ENCODE data around the gene RPS21.

Gene RPS21

DNA sequence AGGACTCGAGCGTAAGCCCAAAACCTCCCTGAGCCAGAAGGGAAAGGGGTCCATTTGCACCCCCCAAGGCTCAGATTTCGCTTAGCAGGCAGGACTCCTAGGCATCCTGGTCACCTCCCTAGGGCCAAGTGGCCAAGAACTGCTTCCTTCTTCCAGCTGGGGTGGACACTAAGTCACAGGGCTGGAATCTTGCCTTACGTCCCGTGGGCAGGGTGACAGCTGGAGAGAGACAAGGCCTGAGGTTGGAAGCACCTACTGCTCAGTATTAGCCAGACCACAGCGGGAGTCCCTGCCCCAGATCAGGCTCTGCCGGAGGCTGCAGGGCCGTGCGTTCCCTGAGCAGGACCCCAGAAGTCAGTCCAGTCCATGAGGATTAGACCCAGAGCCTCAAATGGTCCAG is 39.5 kb upstream of the RPS21 start:
- peaks cover 2% of the 10 kb centered on the region for H3K9me3 ChIP-seq (ENCODE audit: insufficient read depth, low read length, severe bottlenecking)
- no peaks in the 10 kb centered on the region; the same call in 1 of the 2 replicates for H4K20me1 ChIP-seq (ENCODE audit: insufficient read depth, low read length)
- no peak overlapping the region for H3K4me3 ChIP-seq (ENCODE audit: low read depth in 1 of 2, low read length in 2 of 2)
- H3K36me3 ChIP-seq (ENCODE audit: insufficient read depth, low read length), result no peaks in the 10 kb centered on the region
- DNase-seq (no peak), ATAC-seq (ENCODE audit: insufficient read depth, low read depth) (no peak)
- H3K9ac ChIP-seq (ENCODE audit: low read depth, low read length), result no peak overlapping the region
- no peaks in the 10 kb centered on the region for H3K27me3 ChIP-seq (ENCODE audit: insufficient read depth, low read length, poor library complexity)
- no peak for TF ChIP-seq EZH2 (IDR thresholded peaks at IDR 0.05; ENCODE audit: borderline replicate concordance, low read depth, low read length, severe bottlenecking)
- TF ChIP-seq, protein P1, sequence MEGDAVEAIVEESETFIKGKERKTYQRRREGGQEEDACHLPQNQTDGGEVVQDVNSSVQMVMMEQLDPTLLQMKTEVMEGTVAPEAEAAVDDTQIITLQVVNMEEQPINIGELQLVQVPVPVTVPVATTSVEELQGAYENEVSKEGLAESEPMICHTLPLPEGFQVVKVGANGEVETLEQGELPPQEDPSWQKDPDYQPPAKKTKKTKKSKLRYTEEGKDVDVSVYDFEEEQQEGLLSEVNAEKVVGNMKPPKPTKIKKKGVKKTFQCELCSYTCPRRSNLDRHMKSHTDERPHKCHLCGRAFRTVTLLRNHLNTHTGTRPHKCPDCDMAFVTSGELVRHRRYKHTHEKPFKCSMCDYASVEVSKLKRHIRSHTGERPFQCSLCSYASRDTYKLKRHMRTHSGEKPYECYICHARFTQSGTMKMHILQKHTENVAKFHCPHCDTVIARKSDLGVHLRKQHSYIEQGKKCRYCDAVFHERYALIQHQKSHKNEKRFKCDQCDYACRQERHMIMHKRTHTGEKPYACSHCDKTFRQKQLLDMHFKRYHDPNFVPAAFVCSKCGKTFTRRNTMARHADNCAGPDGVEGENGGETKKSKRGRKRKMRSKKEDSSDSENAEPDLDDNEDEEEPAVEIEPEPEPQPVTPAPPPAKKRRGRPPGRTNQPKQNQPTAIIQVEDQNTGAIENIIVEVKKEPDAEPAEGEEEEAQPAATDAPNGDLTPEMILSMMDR (IDR thresholded peaks at IDR 0.05; ENCODE audit: borderline replicate concordance, extremely low read depth, low read length, poor library complexity, severe bottlenecking), result no peak
- H3K4me1 ChIP-seq (ENCODE audit: insufficient read depth, low read length), result no peaks in the 10 kb centered on the region
- no peak overlapping the region for H3K27ac ChIP-seq (ENCODE audit: low read length)
- no peaks in the 10 kb centered on the region for H3K79me2 ChIP-seq (ENCODE audit: insufficient read depth, low read length)
- H2AFZ ChIP-seq (ENCODE audit: low read depth, low read length), result no peak overlapping the region
- no peak overlapping the region for H3K4me2 ChIP-seq (ENCODE audit: insufficient read depth, low read length)

DNA sequence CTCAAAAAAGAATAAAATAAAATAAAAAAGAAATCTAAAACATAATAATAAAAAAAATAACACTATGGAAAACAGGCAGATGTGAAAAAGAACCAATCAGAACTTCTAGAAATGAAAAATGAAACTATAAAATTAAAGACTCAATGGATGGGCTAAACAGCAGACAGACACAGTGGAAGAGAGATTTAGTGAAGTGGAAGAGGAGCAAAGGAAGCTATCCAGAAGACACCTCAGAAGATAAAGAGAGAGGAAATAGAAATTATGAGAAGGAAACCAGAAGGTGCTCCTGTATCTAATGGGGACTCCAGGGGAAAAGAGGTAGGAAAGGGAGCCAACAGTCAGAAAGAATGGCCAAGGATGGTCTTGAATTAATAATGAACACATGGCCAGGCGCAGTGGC is 38.3 kb upstream of the RPS21 start:
- DNase-seq (no peak), ATAC-seq (ENCODE audit: insufficient read depth, low read depth) (no peak)
- Histone ChIP-seq H3K36me3 (ENCODE audit: insufficient read depth, low read length) (no peaks in the 10 kb centered on the region), H4K20me1 (ENCODE audit: insufficient read depth, low read length) (no peaks in the 10 kb centered on the region; the same call in 1 of the 2 replicates), H3K9me3 (ENCODE audit: insufficient read depth, low read length, severe bottlenecking) (peaks cover 2% of the 10 kb centered on the region), H3K27ac (ENCODE audit: low read length) (no peak overlapping the region), H3K4me2 (ENCODE audit: insufficient read depth, low read length) (no peak overlapping the region), H3K9ac (ENCODE audit: low read depth, low read length) (no peak overlapping the region), H2AFZ (ENCODE audit: low read depth, low read length) (no peak overlapping the region), H3K4me1 (ENCODE audit: insufficient read depth, low read length) (no peaks in the 10 kb centered on the region), H3K4me3 (ENCODE audit: low read depth in 1 of 2, low read length in 2 of 2) (no peak overlapping the region), H3K27me3 (ENCODE audit: insufficient read depth, low read length, poor library complexity) (no peaks in the 10 kb centered on the region), H3K79me2 (ENCODE audit: insufficient read depth, low read length) (no peaks in the 10 kb centered on the region)
- TF ChIP-seq EZH2 (IDR thresholded peaks at IDR 0.05; ENCODE audit: borderline replicate concordance, low read depth, low read length, severe bottlenecking), result no peak
- TF ChIP-seq, protein P1 (IDR thresholded peaks at IDR 0.05; ENCODE audit: borderline replicate concordance, extremely low read depth, low read length, poor library complexity, severe bottlenecking), result no peak

DNA sequence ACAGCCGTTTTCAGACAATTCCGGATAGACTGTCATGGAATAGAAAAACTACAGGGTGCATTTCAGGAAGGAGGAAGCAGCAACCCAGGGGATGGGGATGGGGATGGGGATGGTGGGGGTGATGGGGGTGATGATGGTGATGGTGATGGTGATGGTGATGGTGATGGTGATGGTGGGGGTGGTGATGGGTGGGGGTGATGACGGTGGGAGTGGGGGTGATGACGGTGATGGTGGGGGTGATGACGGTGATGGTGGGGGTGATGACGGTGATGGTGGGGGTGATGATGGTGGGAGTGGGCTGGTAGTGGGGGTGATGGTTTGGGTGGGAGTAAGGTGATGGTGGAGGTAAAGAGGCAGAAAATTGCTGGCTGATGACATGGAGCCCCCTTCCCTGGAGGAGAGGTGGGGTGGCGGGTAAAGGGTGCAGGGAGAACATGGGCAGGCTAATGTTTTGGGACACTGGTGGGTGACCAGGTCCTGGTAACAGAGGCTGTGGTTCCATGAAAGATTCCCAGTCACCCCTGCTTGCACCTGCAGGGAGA is 37.3 kb upstream of the RPS21 start:
- no peaks in the 10 kb centered on the region for H3K36me3 ChIP-seq (ENCODE audit: insufficient read depth, low read length)

More for the DNA sequence above, 37.3 kb upstream of the RPS21 start:
- no peak overlapping the region for H2AFZ ChIP-seq (ENCODE audit: low read depth, low read length)
- H3K4me1 ChIP-seq (ENCODE audit: insufficient read depth, low read length), result no peaks in the 10 kb centered on the region
- H3K79me2 ChIP-seq (ENCODE audit: insufficient read depth, low read length), result no peaks in the 10 kb centered on the region
- H3K4me3 ChIP-seq (ENCODE audit: low read depth in 1 of 2, low read length in 2 of 2), result no peak overlapping the region
- H3K27ac ChIP-seq (ENCODE audit: low read length), result no peak overlapping the region
- no peaks in the 10 kb centered on the region; the same call in 1 of the 2 replicates for H4K20me1 ChIP-seq (ENCODE audit: insufficient read depth, low read length)
- H3K4me2 ChIP-seq (ENCODE audit: insufficient read depth, low read length), result no peak overlapping the region
- ATAC-seq (ENCODE audit: insufficient read depth, low read depth) (no peak), DNase-seq (no peak)
- no peak overlapping the region for H3K9ac ChIP-seq (ENCODE audit: low read depth, low read length)
- no peak for TF ChIP-seq EZH2 (IDR thresholded peaks at IDR 0.05; ENCODE audit: borderline replicate concordance, low read depth, low read length, severe bottlenecking)
- TF ChIP-seq, protein P1 (IDR thresholded peaks at IDR 0.05; ENCODE audit: borderline replicate concordance, extremely low read depth, low read length, poor library complexity, severe bottlenecking), result no peak
- peaks cover 2% of the 10 kb centered on the region for H3K9me3 ChIP-seq (ENCODE audit: insufficient read depth, low read length, severe bottlenecking)
- H3K27me3 ChIP-seq (ENCODE audit: insufficient read depth, low read length, poor library complexity), result no peaks in the 10 kb centered on the region
